ENCODE data around the gene RASSF3. TPM values are rescaled to one million over a fixed set of nuclear protein-coding genes. Genes with fewer than 3 reads are reported as not detected.

RASSF3 gene
- total RNA-seq, 1 donor from 2014 or later = 28.2 TPM

- no peak overlapping the region for H3K27ac Mint-ChIP-seq (ENCODE audit: unreplicated experiment)
- peaks cover 13% of the 10 kb centered on the region for H3K4me1 Mint-ChIP-seq (ENCODE audit: low read depth, unreplicated experiment)
Observed at GRCh38 chr12:64706857-64707256, 96.6 kb downstream of the RASSF3 start.

GRCh38 chr12:64707362-64707761 lies 97.1 kb downstream of the RASSF3 start:
- Mint-ChIP-seq H3K4me1 (ENCODE audit: low read depth, unreplicated experiment) (peaks cover 11% of the 10 kb centered on the region), H3K36me3 (ENCODE audit: unreplicated experiment) (no peaks in the 10 kb centered on the region)

More at GRCh38 chr12:64706857-64707256, 96.6 kb downstream of the RASSF3 start:
- Mint-ChIP-seq H3K27me3 (ENCODE audit: unreplicated experiment) (no peaks in the 10 kb centered on the region), H3K9me3 (ENCODE audit: unreplicated experiment) (peaks cover 2% of the 10 kb centered on the region), H3K36me3 (ENCODE audit: unreplicated experiment) (no peaks in the 10 kb centered on the region), H3K4me3 (ENCODE audit: unreplicated experiment) (no peak overlapping the region)
- no peak for DNase-seq
- TF ChIP-seq CTCF (IDR thresholded peaks at IDR 0.05; ENCODE audit: partially characterized antibody, unreplicated experiment) = no peak

GRCh38 chr12:64707926-64708325 lies 97.6 kb downstream of the RASSF3 start:
- Mint-ChIP-seq H3K36me3 (ENCODE audit: unreplicated experiment) (no peaks in the 10 kb centered on the region), H3K9me3 (ENCODE audit: unreplicated experiment) (peaks cover 2% of the 10 kb centered on the region), H3K4me1 (ENCODE audit: low read depth, unreplicated experiment) (peaks cover 11% of the 10 kb centered on the region), H3K27me3 (ENCODE audit: unreplicated experiment) (no peaks in the 10 kb centered on the region), H3K4me3 (ENCODE audit: unreplicated experiment) (no peak overlapping the region), H3K27ac (ENCODE audit: unreplicated experiment) (no peak overlapping the region)
- DNase-seq = no peak
- TF ChIP-seq CTCF (IDR thresholded peaks at IDR 0.05; ENCODE audit: partially characterized antibody, unreplicated experiment) = no peak

More at GRCh38 chr12:64707362-64707761, 97.1 kb downstream of the RASSF3 start:
- no peak for TF ChIP-seq CTCF (IDR thresholded peaks at IDR 0.05; ENCODE audit: partially characterized antibody, unreplicated experiment)
- peaks cover 2% of the 10 kb centered on the region for H3K9me3 Mint-ChIP-seq (ENCODE audit: unreplicated experiment)
- no peak overlapping the region for H3K27ac Mint-ChIP-seq (ENCODE audit: unreplicated experiment)
- no peak overlapping the region for H3K4me3 Mint-ChIP-seq (ENCODE audit: unreplicated experiment)
- no peak for DNase-seq
- no peaks in the 10 kb centered on the region for H3K27me3 Mint-ChIP-seq (ENCODE audit: unreplicated experiment)

- Mint-ChIP-seq H3K36me3 (ENCODE audit: unreplicated experiment) (no peaks in the 10 kb centered on the region), H3K4me3 (ENCODE audit: unreplicated experiment) (no peak overlapping the region), H3K4me1 (ENCODE audit: low read depth, unreplicated experiment) (peaks cover 11% of the 10 kb centered on the region), H3K9me3 (ENCODE audit: unreplicated experiment) (peaks cover 2% of the 10 kb centered on the region), H3K27ac (ENCODE audit: unreplicated experiment) (no peak overlapping the region), H3K27me3 (ENCODE audit: unreplicated experiment) (no peaks in the 10 kb centered on the region)
- no peak for TF ChIP-seq CTCF (IDR thresholded peaks at IDR 0.05; ENCODE audit: partially characterized antibody, unreplicated experiment)
- DNase-seq = no peak
Observed at GRCh38 chr12:64709429-64709828, 99.1 kb downstream of the RASSF3 start.

- Mint-ChIP-seq H3K4me3 (ENCODE audit: unreplicated experiment) (no peak overlapping the region), H3K27ac (ENCODE audit: unreplicated experiment) (no peak overlapping the region), H3K9me3 (ENCODE audit: unreplicated experiment) (no peaks in the 10 kb centered on the region), H3K36me3 (ENCODE audit: unreplicated experiment) (peaks cover 23% of the 10 kb centered on the region), H3K27me3 (ENCODE audit: unreplicated experiment) (no peaks in the 10 kb centered on the region), H3K4me1 (ENCODE audit: low read depth, unreplicated experiment) (peaks cover 6% of the 10 kb centered on the region)
- TF ChIP-seq CTCF (IDR thresholded peaks at IDR 0.05; ENCODE audit: partially characterized antibody, unreplicated experiment) = no peak
- DNase-seq = no peak
Observed at GRCh38 chr12:64713376-64713775, 103.1 kb downstream of the RASSF3 start.

All from glutamatergic neuron (in vitro differentiated cells).